C4-2B (cell line): ENCODE measurements around the gene CENPC.

Experiments used
- ZFX ChIP-seq: fragments of 450-650 bp; IDR thresholded peaks from 2 replicates; pipeline ENCODE4 v1.6.1; 2017
- TF ChIP-seq, protein P1 (sequence below): fragments of 450-650 bp; conservative IDR thresholded peaks from 2 replicates; pipeline ENCODE4 v1.5.1; 2017; ENCODE audit warnings: mild to moderate bottlenecking

DNA sequence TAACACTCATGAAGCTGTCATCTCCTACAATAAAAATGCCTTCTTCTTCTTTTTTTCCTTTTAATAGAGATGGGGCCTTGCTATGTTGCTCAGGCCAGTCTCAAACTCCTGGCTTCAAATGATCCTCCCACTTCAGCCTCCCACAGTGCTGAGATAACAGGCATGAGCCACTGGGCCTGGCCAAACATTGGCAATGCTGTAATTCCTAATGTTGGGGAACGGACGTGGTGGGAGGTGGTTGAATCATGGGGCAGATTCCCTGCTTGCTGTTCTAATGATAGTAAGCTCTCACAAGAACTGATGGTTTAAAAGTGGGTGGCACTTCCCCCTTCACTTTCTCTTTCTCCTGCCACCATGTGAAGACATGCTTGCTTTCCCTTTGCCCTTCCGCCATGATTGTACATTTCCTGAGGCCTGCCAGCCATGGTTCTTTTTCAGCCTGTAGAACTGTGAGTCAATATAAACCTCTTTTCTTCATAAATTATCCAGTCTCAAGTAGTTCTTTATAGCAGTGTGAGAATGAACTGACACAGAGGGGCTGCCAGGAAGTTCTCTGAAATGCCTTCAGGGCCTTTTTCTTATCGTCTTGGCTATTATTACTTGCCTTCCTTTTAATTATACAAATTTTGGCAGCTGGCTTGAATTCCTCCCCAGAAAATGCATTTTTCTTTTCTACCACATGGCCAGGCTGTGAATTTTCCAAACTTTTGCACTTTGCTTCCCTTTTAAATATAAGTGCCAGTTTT is 93.0 kb downstream of the CENPC start:
- TF ChIP-seq, protein P1, sequence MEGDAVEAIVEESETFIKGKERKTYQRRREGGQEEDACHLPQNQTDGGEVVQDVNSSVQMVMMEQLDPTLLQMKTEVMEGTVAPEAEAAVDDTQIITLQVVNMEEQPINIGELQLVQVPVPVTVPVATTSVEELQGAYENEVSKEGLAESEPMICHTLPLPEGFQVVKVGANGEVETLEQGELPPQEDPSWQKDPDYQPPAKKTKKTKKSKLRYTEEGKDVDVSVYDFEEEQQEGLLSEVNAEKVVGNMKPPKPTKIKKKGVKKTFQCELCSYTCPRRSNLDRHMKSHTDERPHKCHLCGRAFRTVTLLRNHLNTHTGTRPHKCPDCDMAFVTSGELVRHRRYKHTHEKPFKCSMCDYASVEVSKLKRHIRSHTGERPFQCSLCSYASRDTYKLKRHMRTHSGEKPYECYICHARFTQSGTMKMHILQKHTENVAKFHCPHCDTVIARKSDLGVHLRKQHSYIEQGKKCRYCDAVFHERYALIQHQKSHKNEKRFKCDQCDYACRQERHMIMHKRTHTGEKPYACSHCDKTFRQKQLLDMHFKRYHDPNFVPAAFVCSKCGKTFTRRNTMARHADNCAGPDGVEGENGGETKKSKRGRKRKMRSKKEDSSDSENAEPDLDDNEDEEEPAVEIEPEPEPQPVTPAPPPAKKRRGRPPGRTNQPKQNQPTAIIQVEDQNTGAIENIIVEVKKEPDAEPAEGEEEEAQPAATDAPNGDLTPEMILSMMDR, result no peak
- no peak for TF ChIP-seq ZFX
